NCI-H2227 (cell line): ENCODE results near the gene OSBPL5.

Source experiments
- DNase-seq: peaks from one replicate; lab custom pipeline; 2025; ENCODE audit not compliant: unreplicated experiment; lab: John Stamatoyannopoulos, UW

Gene OSBPL5, protein sequence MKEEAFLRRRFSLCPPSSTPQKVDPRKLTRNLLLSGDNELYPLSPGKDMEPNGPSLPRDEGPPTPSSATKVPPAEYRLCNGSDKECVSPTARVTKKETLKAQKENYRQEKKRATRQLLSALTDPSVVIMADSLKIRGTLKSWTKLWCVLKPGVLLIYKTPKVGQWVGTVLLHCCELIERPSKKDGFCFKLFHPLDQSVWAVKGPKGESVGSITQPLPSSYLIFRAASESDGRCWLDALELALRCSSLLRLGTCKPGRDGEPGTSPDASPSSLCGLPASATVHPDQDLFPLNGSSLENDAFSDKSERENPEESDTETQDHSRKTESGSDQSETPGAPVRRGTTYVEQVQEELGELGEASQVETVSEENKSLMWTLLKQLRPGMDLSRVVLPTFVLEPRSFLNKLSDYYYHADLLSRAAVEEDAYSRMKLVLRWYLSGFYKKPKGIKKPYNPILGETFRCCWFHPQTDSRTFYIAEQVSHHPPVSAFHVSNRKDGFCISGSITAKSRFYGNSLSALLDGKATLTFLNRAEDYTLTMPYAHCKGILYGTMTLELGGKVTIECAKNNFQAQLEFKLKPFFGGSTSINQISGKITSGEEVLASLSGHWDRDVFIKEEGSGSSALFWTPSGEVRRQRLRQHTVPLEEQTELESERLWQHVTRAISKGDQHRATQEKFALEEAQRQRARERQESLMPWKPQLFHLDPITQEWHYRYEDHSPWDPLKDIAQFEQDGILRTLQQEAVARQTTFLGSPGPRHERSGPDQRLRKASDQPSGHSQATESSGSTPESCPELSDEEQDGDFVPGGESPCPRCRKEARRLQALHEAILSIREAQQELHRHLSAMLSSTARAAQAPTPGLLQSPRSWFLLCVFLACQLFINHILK

GRCh38 chr11:3165152-3165705 lies at the start of gene OSBPL5:
TSS of gene OSBPL5 (minus strand) at chr11:3165310. CDS start at chr11:3129148, 36,162 bp downstream.
- DNase-seq = peak; percentile 88

DNA sequence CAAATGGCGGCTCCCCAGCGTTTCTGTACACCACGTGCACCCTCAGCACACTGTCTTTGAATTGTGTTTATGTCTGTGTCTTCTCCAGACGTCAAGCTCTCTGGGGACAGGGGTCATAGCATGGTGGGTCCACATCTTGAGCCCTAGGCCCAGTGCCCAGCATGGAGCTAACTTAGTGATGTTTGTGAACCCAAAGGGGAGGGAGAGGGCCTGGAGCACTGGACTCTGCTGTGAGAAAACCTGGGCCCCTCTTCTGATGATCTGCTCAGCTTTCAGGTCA lies 49.2 kb upstream of the OSBPL5 start:
- DNase-seq = no peak

DNA sequence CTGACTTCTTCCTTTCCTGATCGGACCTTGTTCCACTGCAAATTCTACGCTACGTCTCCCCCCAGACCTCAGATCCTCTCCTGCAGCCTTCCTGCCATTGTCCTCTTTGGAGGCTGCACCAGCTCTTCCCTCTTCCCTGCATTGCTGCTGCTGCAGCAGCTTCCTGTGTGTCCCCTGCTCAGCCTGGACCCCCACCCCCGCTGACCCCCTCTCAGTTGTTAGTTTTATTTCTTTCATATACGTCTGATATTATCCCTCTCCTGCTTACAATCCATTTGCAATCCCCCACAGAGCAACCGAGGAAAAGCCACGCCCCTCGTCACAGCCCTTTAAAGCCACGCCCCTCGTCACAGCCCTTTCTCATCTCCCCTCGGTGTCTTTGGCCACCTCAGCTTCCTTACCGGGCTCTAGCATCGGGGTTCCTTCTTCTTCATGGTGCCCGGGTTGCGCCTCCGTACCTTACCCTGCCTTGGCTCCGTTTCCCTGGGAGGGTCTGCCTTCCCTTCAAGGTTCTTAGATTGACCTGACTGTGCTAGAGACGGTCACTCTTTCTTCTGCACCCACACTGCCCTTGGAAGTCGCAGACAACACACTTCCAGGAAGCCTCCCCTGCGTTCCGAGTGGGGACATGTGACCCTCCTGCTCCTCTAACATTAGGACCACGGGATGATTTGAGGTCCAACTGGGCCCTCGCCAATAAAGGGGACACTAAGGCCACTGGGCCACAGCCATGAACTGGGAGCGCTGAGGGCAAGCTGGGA lies 48.7 kb upstream of the OSBPL5 start:
- DNase-seq = no peak

- no peak for DNase-seq
These were observed 43.2 kb upstream of the OSBPL5 start for GRCh38 chr11:3208272-3208671.

- no peak for DNase-seq
These were observed 42.5 kb upstream of the OSBPL5 start for GRCh38 chr11:3207526-3208189.

DNA sequence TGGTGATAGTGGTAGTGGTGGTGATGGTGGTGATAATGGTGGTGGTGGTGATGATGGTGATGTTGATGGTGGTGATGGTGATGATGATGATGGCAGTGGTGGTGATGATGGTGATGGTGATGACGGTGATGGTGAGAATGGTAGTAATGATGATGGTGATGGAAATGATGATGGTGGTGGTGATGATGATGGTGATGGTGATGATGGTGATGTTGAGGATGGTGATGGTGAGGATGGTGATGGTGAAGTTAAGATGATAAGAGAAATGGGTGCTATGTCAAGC lies 41.8 kb upstream of the OSBPL5 start:
- no peak for DNase-seq

DNA sequence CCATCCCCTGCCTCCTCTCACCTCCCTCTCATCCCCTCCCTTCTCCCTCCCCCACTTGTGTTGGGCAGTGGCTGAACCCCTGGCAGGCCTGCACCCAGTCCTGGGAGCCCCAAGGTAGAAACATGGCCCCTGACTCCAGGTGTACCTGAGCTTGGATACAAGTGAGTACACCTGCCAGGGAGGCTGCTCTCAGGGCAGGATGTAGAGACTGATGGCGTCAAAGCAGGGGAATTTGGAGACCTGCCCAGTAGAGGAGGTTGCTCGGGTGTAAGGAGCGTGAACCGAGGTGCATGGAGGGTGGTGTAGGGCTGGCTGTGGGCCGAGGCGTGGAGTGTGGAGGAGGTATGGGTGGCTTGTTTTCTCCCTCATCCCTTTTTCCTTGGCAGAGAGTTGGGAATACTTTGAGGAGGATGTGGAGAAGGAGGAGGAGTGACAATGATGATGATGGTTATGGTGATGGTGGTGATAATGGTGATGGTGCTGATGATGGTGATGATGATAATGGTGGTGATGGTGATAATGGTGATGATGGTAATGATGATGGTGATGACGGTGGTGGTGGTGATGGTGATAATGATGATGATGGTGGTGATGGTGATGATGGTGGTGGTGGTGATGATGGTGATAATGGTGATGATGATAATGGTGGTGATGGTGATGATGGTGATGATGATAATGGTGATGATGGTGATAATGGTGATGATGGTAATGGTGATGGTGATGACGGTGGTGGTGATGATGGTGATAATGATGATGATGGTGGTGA lies 41.2 kb upstream of the OSBPL5 start:
- no peak for DNase-seq

- no peak for DNase-seq
These were observed 40.4 kb upstream of the OSBPL5 start for GRCh38 chr11:3205261-3206155.

DNA sequence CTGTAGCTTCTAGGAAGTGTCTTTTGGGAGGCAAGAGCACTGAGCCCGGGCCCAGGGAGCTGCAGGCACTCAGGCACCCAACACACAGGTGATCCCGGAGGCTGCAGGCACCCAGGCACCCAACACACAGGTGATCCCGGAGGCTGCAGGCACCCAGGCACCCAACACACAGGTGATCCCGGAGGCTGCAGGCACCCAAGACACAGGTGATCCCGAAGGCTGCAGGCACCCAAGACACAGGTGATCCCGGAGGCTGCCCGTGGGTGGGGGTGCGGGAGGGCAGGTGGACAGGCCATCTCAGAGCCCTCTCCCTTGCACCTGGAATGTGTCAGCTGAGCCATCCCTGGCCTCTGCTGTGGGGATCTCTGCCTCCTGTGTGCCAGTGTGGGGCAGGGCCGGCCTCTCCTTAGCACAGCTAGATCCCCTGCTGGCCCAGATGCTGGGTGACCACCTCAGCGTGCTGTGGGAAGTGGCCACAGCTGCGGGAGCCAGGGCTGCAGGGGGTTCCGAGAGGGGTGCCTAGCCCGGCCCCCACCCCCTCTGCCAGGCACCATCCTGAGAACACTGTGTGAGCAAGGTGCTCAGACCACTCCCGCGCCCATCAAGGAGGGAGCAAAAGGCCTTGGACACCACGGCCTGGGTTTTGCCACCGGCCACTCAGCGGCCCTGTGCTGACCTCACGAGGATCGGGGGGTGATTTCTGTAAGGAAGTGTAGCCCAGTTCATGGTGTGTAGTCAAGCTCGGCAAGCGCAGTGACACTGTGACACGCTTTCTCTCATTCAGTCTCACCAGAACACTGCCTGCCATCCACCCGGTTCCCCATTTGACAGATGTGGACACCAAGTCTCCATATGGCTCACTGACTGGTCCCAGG lies 39.3 kb upstream of the OSBPL5 start:
- no peak for DNase-seq

- peak; percentile 69 for DNase-seq
These were observed 38.3 kb upstream of the OSBPL5 start for GRCh38 chr11:3203221-3204043.

- no peak for DNase-seq
These were observed 37.6 kb upstream of the OSBPL5 start for GRCh38 chr11:3202759-3203158.

DNA sequence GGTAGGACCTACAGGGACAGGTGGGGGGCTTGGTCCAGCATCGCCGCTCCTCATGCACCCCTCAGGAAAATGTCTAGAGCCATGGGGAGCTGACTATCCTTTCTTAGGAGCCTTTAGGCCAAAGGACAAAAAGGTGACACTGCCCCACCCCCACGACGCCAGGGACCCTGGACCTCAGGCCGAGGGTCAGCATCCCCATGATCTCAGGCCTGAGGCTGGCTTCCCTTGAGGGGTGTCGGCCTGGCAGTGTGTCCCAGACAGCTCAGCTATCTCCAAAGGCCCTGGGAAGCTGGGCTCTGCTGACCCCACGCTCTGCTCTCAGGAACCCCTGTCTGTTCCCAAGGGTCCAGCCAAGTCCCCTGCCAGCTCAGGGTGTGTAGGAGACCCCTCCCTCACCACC lies 37.2 kb upstream of the OSBPL5 start:
- no peak for DNase-seq

DNA sequence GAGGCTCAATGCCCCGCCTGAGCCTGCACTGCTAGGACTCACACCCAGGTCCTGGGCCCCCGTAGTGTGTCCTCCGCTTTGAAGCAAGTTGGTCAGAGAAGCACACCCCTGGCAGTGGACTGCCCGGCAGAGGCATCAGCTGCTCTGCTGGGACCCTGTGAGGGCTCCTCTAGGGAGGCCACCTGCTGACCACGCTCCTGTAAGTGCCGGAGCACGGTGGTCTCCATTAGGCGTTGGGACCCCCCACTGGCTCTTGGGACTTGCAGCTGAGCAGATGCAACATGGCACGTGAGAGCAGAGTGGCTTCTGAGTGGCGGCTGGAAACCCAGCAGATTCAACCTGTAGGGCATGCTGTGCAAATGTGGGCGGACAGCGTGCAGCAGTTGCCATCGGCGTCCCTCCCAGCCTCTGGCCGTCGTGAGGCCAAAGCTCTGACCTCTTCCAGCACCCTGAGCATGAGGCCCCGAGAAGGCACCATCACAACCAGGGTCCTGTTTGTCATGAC lies 36.6 kb upstream of the OSBPL5 start:
- no peak for DNase-seq

DNA sequence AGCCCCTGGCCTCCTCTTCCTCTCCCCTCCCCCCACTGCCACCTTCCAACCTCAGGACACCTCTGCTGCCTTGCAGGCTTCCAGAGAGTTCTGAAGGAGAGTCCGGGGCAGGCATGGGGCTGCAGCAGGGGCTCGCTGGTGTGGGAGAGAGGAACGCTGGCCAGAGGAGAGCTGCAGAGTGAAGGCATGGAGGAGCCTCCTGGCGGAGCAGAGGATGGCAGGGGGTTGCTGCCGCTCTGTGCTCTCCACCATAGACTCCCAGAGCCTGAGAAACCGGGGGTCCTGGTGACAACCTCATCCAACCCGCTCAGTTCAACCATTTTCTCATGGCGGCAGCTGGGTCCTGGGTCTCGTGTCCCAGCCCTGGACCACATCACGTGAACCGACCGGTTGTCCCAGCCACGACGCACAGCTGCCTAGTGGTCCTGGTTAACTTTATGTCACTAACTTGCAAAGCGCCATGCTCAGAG lies 36.0 kb upstream of the OSBPL5 start:
- DNase-seq = no peak

GRCh38 chr11:3200388-3201111 lies 35.4 kb upstream of the OSBPL5 start:
- DNase-seq = no peak

GRCh38 chr11:3199537-3200295 lies 34.6 kb upstream of the OSBPL5 start:
- no peak for DNase-seq
